Right hindlimb (tissue), 1 donor: ENCODE results near the gene TRPC4.
"Not testable (repeated sequence)": the region's sequence is repeated elsewhere in the genome, so short reads cannot be mapped to it uniquely, and the experiment has no call there.

Experiments used
- DNase-seq: peaks from one replicate; pipeline ENCODE4 v3.0.0-alpha.2; 2018

The TRPC4 gene

GRCh38 chr13:37816276-37816675, 53.3 kb downstream of the TRPC4 start:
- DNase-seq = no peak

- no peak for DNase-seq
Measured at GRCh38 chr13:37811441-37811840, 58.1 kb downstream of the TRPC4 start.

GRCh38 chr13:37806666-37807065, 62.9 kb downstream of the TRPC4 start:
- no peak for DNase-seq

GRCh38 chr13:37797631-37798030, 71.9 kb downstream of the TRPC4 start:
- DNase-seq = no peak

- DNase-seq = not testable (repeated sequence)
Measured at GRCh38 chr13:37796795-37797194, 72.8 kb downstream of the TRPC4 start.

GRCh38 chr13:37795326-37795725, 74.2 kb downstream of the TRPC4 start:
- no peak for DNase-seq

GRCh38 chr13:37791699-37792098, 77.9 kb downstream of the TRPC4 start:
- peak; percentile 25 for DNase-seq

- DNase-seq = no peak
Measured at GRCh38 chr13:37788346-37788745, 81.2 kb downstream of the TRPC4 start.

GRCh38 chr13:37777676-37778075, 91.9 kb downstream of the TRPC4 start:
- no peak for DNase-seq

- DNase-seq = no peak
Measured at GRCh38 chr13:37775871-37776270, 93.7 kb downstream of the TRPC4 start.

GRCh38 chr13:37772644-37773043, 96.9 kb downstream of the TRPC4 start:
- no peak for DNase-seq

GRCh38 chr13:37769545-37769944, 100.0 kb downstream of the TRPC4 start:
- no peak for DNase-seq

GRCh38 chr13:37769078-37769477, 100.5 kb downstream of the TRPC4 start:
- DNase-seq = no peak

- no peak for DNase-seq
Measured at GRCh38 chr13:37766502-37766901, 103.1 kb downstream of the TRPC4 start.

GRCh38 chr13:37755349-37755748, 114.2 kb downstream of the TRPC4 start:
- no peak for DNase-seq

GRCh38 chr13:37753776-37754175, 115.8 kb downstream of the TRPC4 start:
- DNase-seq = no peak

- no peak for DNase-seq
Measured at GRCh38 chr13:37752146-37752545, 117.4 kb downstream of the TRPC4 start.

GRCh38 chr13:37751025-37751424, 118.5 kb downstream of the TRPC4 start:
- no peak for DNase-seq

- no peak for DNase-seq
Measured at GRCh38 chr13:37748913-37749312, 120.7 kb downstream of the TRPC4 start.

GRCh38 chr13:37747071-37747612, 122.4 kb downstream of the TRPC4 start:
- DNase-seq = no peak

- DNase-seq = no peak
Measured at GRCh38 chr13:37741536-37741935, 128.0 kb downstream of the TRPC4 start.

- no peak for DNase-seq
Measured at GRCh38 chr13:37736045-37736444, 133.5 kb downstream of the TRPC4 start.

GRCh38 chr13:37735293-37735692, 134.3 kb downstream of the TRPC4 start:
- no peak for DNase-seq

- no peak for DNase-seq
Measured at GRCh38 chr13:37729876-37730275, 139.7 kb downstream of the TRPC4 start.

- no peak for DNase-seq
Measured at GRCh38 chr13:37716420-37717195, 153.0 kb downstream of the TRPC4 start.
